Heart left ventricle (tissue), 13 donors: Measurements from ENCODE around the gene IGSF9.

Source experiments
- CTCF ChIP-seq, 12 donors: fragments of 200-600 bp; sonication (generic) in 4 of 12; IDR thresholded peaks; one replicate each; pipeline versions ENCODE4 v1.5.0 to v1.8.0; 2018 to 2022; ENCODE audit warnings: antibody characterized with exemption in 12 of 12, mild to moderate bottlenecking in 5 of 12
- POLR2A ChIP-seq, 2 donors: fragments of 450-650 bp; IDR thresholded peaks; one replicate each; pipeline ENCODE4 v1.6.1; 2017; ENCODE audit warnings: antibody characterized with exemption in 2 of 2, mild to moderate bottlenecking in 2 of 2, moderate library complexity in 2 of 2
- donor health status: ischemic (EF 13 %, LVEDD 7.1; RV severe dilation, severe dysfunction).
- donor health status: DM: no; HTN: yes; CAD: no.
- donor health status: DM: no; HTN: no; CAD: no.
- donor health status: ischemic (EF 25% LVEDD 6.9; RV normal size, moderate dysfunction).
- donor health status: ischemic (EF 25% LVEDD 5.7; RV mildly dilated, moderate dysfunction).
- donor health status: ischemic (EF 35%, LVEDD 5.7; RV mildly dilated, moderate dysfunction).
- donor health status: nonischemic (EF 11% LVEDD 7.7; RV severe dilation, severe dysfunction).
- donor health status: DM: yes; HTN: yes; CAD: no.
- donor health status: PGD.
- donor health status: ischemic (EF 29% LVEDD 5.4; RV normal size, mild dysfunction).
- donor health status: nonischemic (EF 23%, LVEDD 6.1; RV moderate dilation, normal function).

- TF ChIP-seq POLR2A (IDR thresholded peaks at IDR 0.05) (no peak), CTCF (IDR thresholded peaks at IDR 0.05) (no peak)
Observed at GRCh38 chr1:159930216-159930615, 15.2 kb downstream of the IGSF9 start.
